Mononuclear cell (primary cell): Measurements from ENCODE around the gene CFAP74. TPM values are rescaled to one million over a fixed set of nuclear protein-coding genes. Genes with fewer than 3 reads are reported as not detected.

ENCODE experiments used
- H3K27me3 ChIP-seq: 2 replicates; pipeline ENCODE4 v1.6.0; 2011; ENCODE audit warnings: low read length, control low read depth; ENCODE audit not compliant: insufficient read depth
- H3K4me1 ChIP-seq: 2 replicates; pipeline ENCODE4 v1.5.1; 2011; ENCODE audit warnings: mild to moderate bottlenecking, low read length, control low read depth; ENCODE audit not compliant: insufficient read depth
- H3K4me3 ChIP-seq: 2 replicates; pipeline ENCODE4 v1.5.1; 2011; ENCODE audit warnings: mild to moderate bottlenecking, low read length, moderate library complexity
- H3K9me3 ChIP-seq: 2 replicates; pipeline ENCODE4 v1.5.1; 2011; ENCODE audit warnings: low read depth, mild to moderate bottlenecking, control low read depth, low read length
- total RNA-seq: library from RNA; depleted of rRNA; stranded (reverse); fragments of >200 nt; gene quantifications from one replicate; pipeline ENCODE4 v1.2.3, GENCODE V29; 2012

CFAP74 gene
- total RNA-seq, 1 donor = under 0.01 TPM

- peaks cover 23% of the 10 kb centered on the region for H3K27me3 ChIP-seq
- H3K9me3 ChIP-seq = no peaks in the 10 kb centered on the region
- H3K4me3 ChIP-seq = no peak within 1 kb of the TSS
- H3K4me1 ChIP-seq = peaks cover 4% of the 10 kb centered on the region
Observed at GRCh38 chr1:2019172-2019543, 15.6 kb upstream of the CFAP74 start, which contains the start of gene GABRD. TSS of gene GABRD (plus strand) at chr1:2019345. CDS start at chr1:2019424, 79 bp downstream.

GRCh38 chr1:2018217-2019171 is 14.9 kb upstream of the CFAP74 start:
- H3K27me3 ChIP-seq = peaks cover 23% of the 10 kb centered on the region
- peaks cover 4% of the 10 kb centered on the region for H3K4me1 ChIP-seq
- no peak overlapping the region for H3K4me3 ChIP-seq
- no peaks in the 10 kb centered on the region for H3K9me3 ChIP-seq

- no peak overlapping the region for H3K4me3 ChIP-seq
- H3K9me3 ChIP-seq = no peaks in the 10 kb centered on the region
- H3K27me3 ChIP-seq = peaks cover 23% of the 10 kb centered on the region
- peaks cover 4% of the 10 kb centered on the region for H3K4me1 ChIP-seq
Observed at GRCh38 chr1:2016123-2016522, 12.5 kb upstream of the CFAP74 start.

- H3K9me3 ChIP-seq = no peaks in the 10 kb centered on the region
- peaks cover 4% of the 10 kb centered on the region for H3K4me1 ChIP-seq
- peaks cover 17% of the 10 kb centered on the region for H3K27me3 ChIP-seq
- no peak overlapping the region for H3K4me3 ChIP-seq
Observed at GRCh38 chr1:2014741-2015735, 11.5 kb upstream of the CFAP74 start.

GRCh38 chr1:2014181-2014580 is 10.6 kb upstream of the CFAP74 start:
- Histone ChIP-seq H3K9me3 (no peaks in the 10 kb centered on the region), H3K4me1 (no peaks in the 10 kb centered on the region), H3K4me3 (no peak overlapping the region), H3K27me3 (peaks cover 12% of the 10 kb centered on the region)

GRCh38 chr1:2009101-2010053 is 5.8 kb upstream of the CFAP74 start:
- Histone ChIP-seq H3K4me3 (no peak overlapping the region), H3K4me1 (no peaks in the 10 kb centered on the region), H3K9me3 (no peaks in the 10 kb centered on the region), H3K27me3 (peaks cover 10% of the 10 kb centered on the region)

GRCh38 chr1:2004856-2005255 is 1.3 kb upstream of the CFAP74 start:
- Histone ChIP-seq H3K4me3 (no peak overlapping the region), H3K27me3 (peaks cover 24% of the 10 kb centered on the region), H3K9me3 (no peaks in the 10 kb centered on the region), H3K4me1 (no peaks in the 10 kb centered on the region)

- Histone ChIP-seq H3K27me3 (peaks cover 24% of the 10 kb centered on the region), H3K9me3 (no peaks in the 10 kb centered on the region), H3K4me1 (no peaks in the 10 kb centered on the region), H3K4me3 (no peak overlapping the region)
Observed at GRCh38 chr1:2001773-2002411, 1.7 kb downstream of the CFAP74 start.

- peaks cover 24% of the 10 kb centered on the region for H3K27me3 ChIP-seq
Observed at GRCh38 chr1:2000850-2001249, 2.7 kb downstream of the CFAP74 start.

GRCh38 chr1:2000432-2000831 is 3.2 kb downstream of the CFAP74 start:
- H3K27me3 ChIP-seq = peaks cover 24% of the 10 kb centered on the region
- H3K4me1 ChIP-seq = peaks cover 9% of the 10 kb centered on the region
- no peak overlapping the region for H3K4me3 ChIP-seq
- H3K9me3 ChIP-seq = no peaks in the 10 kb centered on the region

More at GRCh38 chr1:2000850-2001249, 2.7 kb downstream of the CFAP74 start:
- H3K4me3 ChIP-seq = no peak overlapping the region
- peaks cover 8% of the 10 kb centered on the region for H3K4me1 ChIP-seq
- no peaks in the 10 kb centered on the region for H3K9me3 ChIP-seq

- no peak overlapping the region for H3K4me3 ChIP-seq
- H3K9me3 ChIP-seq = no peaks in the 10 kb centered on the region
- peaks cover 4% of the 10 kb centered on the region for H3K27me3 ChIP-seq
- H3K4me1 ChIP-seq = peaks cover 9% of the 10 kb centered on the region
Observed at GRCh38 chr1:1997576-1997975, 6.0 kb downstream of the CFAP74 start.

GRCh38 chr1:1996207-1996651 is 7.4 kb downstream of the CFAP74 start:
- Histone ChIP-seq H3K4me3 (no peak overlapping the region), H3K9me3 (no peaks in the 10 kb centered on the region), H3K27me3 (no peaks in the 10 kb centered on the region), H3K4me1 (peaks cover 9% of the 10 kb centered on the region)

- Histone ChIP-seq H3K27me3 (no peaks in the 10 kb centered on the region), H3K9me3 (no peaks in the 10 kb centered on the region), H3K4me3 (no peak overlapping the region), H3K4me1 (peaks cover 9% of the 10 kb centered on the region)
Observed at GRCh38 chr1:1994536-1994935, 9.1 kb downstream of the CFAP74 start.

GRCh38 chr1:1990222-1990621 is 13.4 kb downstream of the CFAP74 start:
- Histone ChIP-seq H3K4me3 (no peak overlapping the region), H3K27me3 (no peaks in the 10 kb centered on the region), H3K9me3 (no peaks in the 10 kb centered on the region), H3K4me1 (no peaks in the 10 kb centered on the region)
